Progenitor cell of endocrine pancreas (in vitro differentiated cells): Measurements from ENCODE around the gene CDKN2AIP. TPM values are rescaled to one million over a fixed set of nuclear protein-coding genes. Genes with fewer than 3 reads are reported as not detected.

ENCODE experiments used
- DNase-seq: peaks from one replicate; pipeline ENCODE4 v3.0.0; 2021; ENCODE audit warnings: low spot score; ENCODE audit not compliant: unreplicated experiment
- H3K27ac Mint-ChIP-seq: 2 replicates; pipeline ENCODE4 v1.8.0; 2021; ENCODE audit warnings: mild to moderate bottlenecking, moderate library complexity, mixed read lengths
- H3K27me3 Mint-ChIP-seq: 2 replicates; pipeline ENCODE4 v1.8.0; 2021; ENCODE audit warnings: mixed read lengths
- H3K36me3 Mint-ChIP-seq: 2 replicates; pipeline ENCODE4 v1.8.0; 2022; ENCODE audit warnings: mixed read lengths; ENCODE audit not compliant: insufficient read depth
- H3K4me1 Mint-ChIP-seq: 2 replicates; pipeline ENCODE4 v1.8.0; 2021; ENCODE audit warnings: low read depth, mixed read lengths
- H3K4me3 Mint-ChIP-seq: 2 replicates; pipeline ENCODE4 v1.8.0; 2021; ENCODE audit warnings: low read depth, mild to moderate bottlenecking, moderate library complexity, mixed read lengths
- H3K9me3 Mint-ChIP-seq: 2 replicates; pipeline ENCODE4 v1.8.0; 2021; ENCODE audit warnings: low read depth, mixed read lengths
- CTCF ChIP-seq: fragments of 200-600 bp; sonication (generic); IDR thresholded peaks from one replicate; pipeline ENCODE4 v1.5.0; 2021; ENCODE audit warnings: antibody characterized with exemption, mild to moderate bottlenecking; ENCODE audit not compliant: unreplicated experiment
- long read RNA-seq: library from polyadenylated mRNA; unstranded; transcript quantifications from one replicate; pipeline ENCODE4 v2.0.0, GENCODE V29; 2020
- total RNA-seq: library from RNA; stranded (reverse); gene quantifications from 2 replicates; pipeline ENCODE4 v1.2.1, GENCODE V29; 2021

CDKN2AIP gene
- total RNA-seq = 22.0 and 25.9 TPM in 2 replicates
- long read RNA-seq, transcript CDKN2AIP-201 (3 exons, 2,646 nt) = major isoform, 91 of 177 reads
- long read RNA-seq, transcript CDKN2AIP-203 (3 exons, 2,721 nt) = minor isoform, 75 of 177 reads
- long read RNA-seq, partial matches to known transcripts = 2 of 177 reads
- long read RNA-seq, other reads (novel, unspliced or antisense) = 5 of 177 reads

GRCh38 chr4:183444214-183445096, at the start of gene CDKN2AIP:
Gene CDKN2AIP (plus strand): TSS chr4:183444636. CDS start chr4:183444798, 162 bp downstream.
- Mint-ChIP-seq H3K4me1 (peaks cover 32% of the 10 kb centered on the region), H3K27ac (peak within 1 kb of the TSS; percentile 99), H3K4me3 (peak within 1 kb of the TSS; percentile 96), H3K36me3 (peaks cover 14% of the 10 kb centered on the region), H3K9me3 (no peaks in the 10 kb centered on the region), H3K27me3 (no peaks in the 10 kb centered on the region)
- TF ChIP-seq CTCF = peak; percentile 14
- DNase-seq = peak; percentile 87

- Mint-ChIP-seq H3K27me3 (peaks cover 26% of the 10 kb centered on the region), H3K9me3 (no peaks in the 10 kb centered on the region), H3K4me3 (no peak overlapping the region), H3K36me3 (no peaks in the 10 kb centered on the region), H3K27ac (no peak overlapping the region), H3K4me1 (peaks cover 35% of the 10 kb centered on the region)
- no peak for DNase-seq
- TF ChIP-seq CTCF = no peak
Observed at GRCh38 chr4:183395395-183395794, 49.0 kb upstream of the CDKN2AIP start.

- H3K27me3 Mint-ChIP-seq = peaks cover 26% of the 10 kb centered on the region
- H3K27ac Mint-ChIP-seq = no peak overlapping the region
- no peaks in the 10 kb centered on the region for H3K36me3 Mint-ChIP-seq
- peaks cover 27% of the 10 kb centered on the region for H3K4me1 Mint-ChIP-seq
- no peaks in the 10 kb centered on the region for H3K9me3 Mint-ChIP-seq
- no peak for TF ChIP-seq CTCF
- DNase-seq = no peak
- no peak overlapping the region for H3K4me3 Mint-ChIP-seq
Observed at GRCh38 chr4:183396227-183396637, 48.2 kb upstream of the CDKN2AIP start.

GRCh38 chr4:183397741-183398297, 46.6 kb upstream of the CDKN2AIP start:
- no peaks in the 10 kb centered on the region for H3K9me3 Mint-ChIP-seq
- no peak for TF ChIP-seq CTCF
- no peak overlapping the region for H3K27ac Mint-ChIP-seq
- DNase-seq = no peak
- peaks cover 23% of the 10 kb centered on the region for H3K4me1 Mint-ChIP-seq
- H3K27me3 Mint-ChIP-seq = peaks cover 37% of the 10 kb centered on the region
- H3K36me3 Mint-ChIP-seq = no peaks in the 10 kb centered on the region
- H3K4me3 Mint-ChIP-seq = peak overlapping the region; percentile 27
